Endothelial cell of umbilical vein (primary cell): ENCODE data around the gene PTPRQ. TPM values are rescaled to one million over a fixed set of nuclear protein-coding genes. Genes with fewer than 3 reads are reported as not detected.

Source experiments
- BruUV-seq: library from RNA; stranded (reverse); fragments of 400-500 nt; replicated peaks from 2 replicates; lab custom pipeline; 2021; lab: Mats Ljungman, UMichigan
- CTCF ChIA-PET: fragments of 300-600, 350-600 bp; sonication (Branson Sonifier 250); formaldehyde crosslinking; loops from one replicate; lab custom pipeline; 2021; ENCODE audit warnings: antibody characterized with exemption, inconsistent platforms; lab: Charles Lee
- POLR2A ChIA-PET: fragments of 300-600, 350-600 bp; sonication (Branson Sonifier 250); formaldehyde crosslinking; loops from one replicate; lab custom pipeline; 2021; ENCODE audit warnings: antibody characterized with exemption, inconsistent platforms; lab: Charles Lee
- DNase-seq: peaks from one replicate; pipeline ENCODE4 v3.0.0-alpha.2; 2011; ENCODE audit warnings: low read depth, low spot score
- FAIRE-seq: peaks from 2 replicates; lab custom pipeline; 2011; peaks lifted over from hg19 to GRCh38; lab: Jason Lieb, UNC
- H2AFZ ChIP-seq: 2 replicates; pipeline ENCODE4 v1.6.0; 2012; ENCODE audit warnings: low read depth, low read length, control low read depth, inconsistent platforms
- H3K27ac ChIP-seq: 2 replicates; pipeline ENCODE4 v1.5.1; 2011; ENCODE audit warnings: low read depth, mild to moderate bottlenecking, control low read depth, low read length, moderate library complexity; ENCODE audit not compliant: insufficient read depth
- H3K27me3 ChIP-seq, 2 experiments: 2 replicates each; pipeline versions ENCODE4 v1.6.0 to v1.6.1; 2011; ENCODE audit warnings: low read length in 2 of 2, mixed read lengths in 1 of 2; ENCODE audit not compliant: control insufficient read depth in 2 of 2, insufficient read depth in 2 of 2
- H3K36me3 ChIP-seq, 2 experiments: 2 replicates in 1 of 2; 3 replicates in 1 of 2; pipeline ENCODE4 v1.5.1; 2011; ENCODE audit warnings: low read length in 2 of 2, mild to moderate bottlenecking in 1 of 2, moderate library complexity in 1 of 2; ENCODE audit not compliant: control insufficient read depth in 2 of 2, insufficient read depth in 2 of 2; ENCODE audit errors: extremely low read depth in 1 of 2
- H3K4me1 ChIP-seq: 3 replicates; pipeline ENCODE4 v1.5.1; 2011; ENCODE audit warnings: mild to moderate bottlenecking, low read length; ENCODE audit not compliant: control insufficient read depth, insufficient read depth; ENCODE audit errors: extremely low read depth
- H3K4me2 ChIP-seq: 2 replicates; pipeline ENCODE4 v1.6.1; 2011; ENCODE audit warnings: low read length, control low read depth, mixed read lengths; ENCODE audit not compliant: insufficient read depth
- H3K4me3 ChIP-seq, 3 experiments: fragments of 200-600 bp in 1 of 3; sonication (generic), shearing (Covaris generic) in 1 of 3; replicated peaks in 1 of 3; 2 replicates each; pipeline ENCODE4 v1.5.1; 2011 to 2016; ENCODE audit warnings: control low read depth in 3 of 3, low read length in 3 of 3, mild to moderate bottlenecking in 2 of 3, inconsistent platforms in 1 of 3, low read depth in 1 of 3, moderate library complexity in 1 of 3; ENCODE audit not compliant: insufficient read depth in 1 of 3
- H3K79me2 ChIP-seq: 2 replicates; pipeline ENCODE4 v1.6.0; 2012; ENCODE audit warnings: low read length, inconsistent platforms; ENCODE audit not compliant: control insufficient read depth, insufficient read depth
- H3K9ac ChIP-seq: replicated peaks from 2 replicates; pipeline ENCODE3; 2011; ENCODE audit warnings: low read length, control low read depth; ENCODE audit not compliant: insufficient read depth; ENCODE audit errors: extremely low read depth
- H3K9me1 ChIP-seq: replicated peaks from 3 replicates; pipeline ENCODE4 v1.6.0; 2011; ENCODE audit warnings: mild to moderate bottlenecking, low read length; ENCODE audit not compliant: control insufficient read depth, insufficient read depth; ENCODE audit errors: extremely low read depth
- H3K9me3 ChIP-seq: replicated peaks from 2 replicates; pipeline ENCODE4 v1.5.1; 2012; ENCODE audit warnings: low read length, inconsistent platforms; ENCODE audit not compliant: control insufficient read depth, insufficient read depth
- H4K20me1 ChIP-seq: replicated peaks from 2 replicates; pipeline ENCODE3; 2011; ENCODE audit warnings: mild to moderate bottlenecking, low read length; ENCODE audit not compliant: control insufficient read depth, insufficient read depth; ENCODE audit errors: extremely low read depth
- CTCF ChIP-seq, 2 donors: IDR thresholded peaks; 1 replicate in 1 of 2; 2 replicates in 1 of 2; pipeline ENCODE4 v1.5.1; 2011; ENCODE audit warnings: low read length in 2 of 2, mild to moderate bottlenecking in 2 of 2, moderate library complexity in 2 of 2, control low read depth in 1 of 2, inconsistent platforms in 1 of 2, low read depth in 1 of 2; ENCODE audit not compliant: insufficient read depth in 1 of 2; ENCODE audit errors: extremely low read depth in 1 of 2
- EZH2 ChIP-seq: IDR thresholded peaks from 2 replicates; pipeline ENCODE4 v1.6.1; 2012; ENCODE audit warnings: borderline replicate concordance, low read depth, mild to moderate bottlenecking, moderate library complexity, low read length, inconsistent platforms; ENCODE audit not compliant: severe bottlenecking
- FOS ChIP-seq: IDR thresholded peaks from 2 replicates; pipeline ENCODE4 v1.6.1; 2011; ENCODE audit warnings: mild to moderate bottlenecking, low read length, moderate library complexity, borderline replicate concordance; ENCODE audit not compliant: insufficient read depth
- GATA2 ChIP-seq: IDR thresholded peaks from 2 replicates; pipeline ENCODE4 v1.7.0; 2011; ENCODE audit warnings: low read depth, mild to moderate bottlenecking, moderate library complexity, mixed read lengths, low read length; ENCODE audit not compliant: insufficient read length, insufficient read depth
- JUN ChIP-seq: IDR thresholded peaks from 2 replicates; pipeline ENCODE4 v1.6.1; 2011; ENCODE audit warnings: borderline replicate concordance, low read depth; ENCODE audit not compliant: insufficient read length, insufficient read depth
- MAX ChIP-seq: IDR thresholded peaks from 2 replicates; pipeline ENCODE4 v1.6.1; 2011; ENCODE audit not compliant: insufficient read depth, insufficient read length
- MYC ChIP-seq: IDR thresholded peaks from one replicate; pipeline ENCODE4 v1.6.1; 2011; ENCODE audit warnings: mild to moderate bottlenecking, low read depth, low read length
- POLR2A ChIP-seq: IDR thresholded peaks from 2 replicates; pipeline ENCODE4 v1.6.1; 2012; ENCODE audit warnings: low read depth, mild to moderate bottlenecking, control low read depth, low read length
- POLR2AphosphoS5 ChIP-seq: IDR thresholded peaks from 2 replicates; pipeline ENCODE4 v1.6.1; 2012; ENCODE audit warnings: low read depth, mild to moderate bottlenecking, control low read depth, low read length, moderate library complexity; ENCODE audit not compliant: insufficient read depth
- dilution Hi-C: fragments of 300-500 bp; cut with MboI; formaldehyde crosslinking; loops from one replicate; pipeline ENCODE4 v1.15.0; 2019; ENCODE audit warnings: low sequenced_read_pairs; ENCODE audit not compliant: extremely low pct_ligation_motif_present
- intact Hi-C: fragments of 100-400 bp; cut with micrococcal nuclease; formaldehyde crosslinking; loops from one replicate; pipeline ENCODE4 v1.10.0; 2022
- polyA plus RNA-seq, 4 experiments: library from polyadenylated mRNA; depleted of rRNA in 3 of 4; stranded (reverse) in 3 of 4; unstranded in 1 of 4; fragments of >200 nt; gene quantifications; 2 replicates each; pipeline versions ENCODE4 v1.2.1 to v1.2.3, GENCODE V29; 2011 to 2012; ENCODE audit warnings: missing spikeins in 1 of 4
- total RNA-seq: library from RNA; stranded (reverse); gene quantifications from 2 replicates; pipeline ENCODE4 v1.2.3, GENCODE V29; 2021

Gene PTPRQ
- total and polyA plus RNA-seq, 2 donors (not counting 3 experiments of a cell fraction or from before 2014, with no cell fraction given), result not detected

GRCh38 chr12:80636832-80637231 lies 192.8 kb downstream of the PTPRQ start:
- DNase-seq, result no peak
- no peak overlapping the region for H3K4me2 ChIP-seq
- no peaks in the 10 kb centered on the region for H3K9me1 ChIP-seq
- FAIRE-seq, result no peak
- no peaks in the 10 kb centered on the region for H4K20me1 ChIP-seq
- no peak overlapping the region for H3K4me3 ChIP-seq
- H3K9me3 ChIP-seq, result no peaks in the 10 kb centered on the region
- no peak overlapping the region for H3K27ac ChIP-seq
- H3K4me1 ChIP-seq, result no peaks in the 10 kb centered on the region
- CTCF ChIA-PET, result no interaction called here
- intact Hi-C loops, result no loop called here
- H3K79me2 ChIP-seq, result no peaks in the 10 kb centered on the region
- TF ChIP-seq FOS (no peak), POLR2A (no peak), JUN (no peak), GATA2 (no peak), CTCF (IDR thresholded peaks at IDR 0.05; ENCODE audit: extremely low read depth in 1 of 2, insufficient read depth in 1 of 2, low read depth in 1 of 2, low read length in 2 of 2) (no peak), MAX (no peak), POLR2AphosphoS5 (no peak), EZH2 (no peak), MYC (no peak)
- dilution Hi-C loops, result no loop called here
- H2AFZ ChIP-seq, result no peak overlapping the region
- no peaks in the 10 kb centered on the region for H3K36me3 ChIP-seq
- H3K27me3 ChIP-seq, result no peaks in the 10 kb centered on the region
- BruUV-seq, result no TSS peak
- H3K9ac ChIP-seq, result no peak overlapping the region
- POLR2A ChIA-PET, result no interaction called here
